Motor neuron (in vitro differentiated cells): ENCODE measurements around the gene UBQLN4. TPM values are rescaled to one million over a fixed set of nuclear protein-coding genes. Genes with fewer than 3 reads are reported as not detected.
A peak's percentile ranks its signal among the peaks of the same experiment; 100 is the strongest.
"Not testable (repeated sequence)": the region's sequence is repeated elsewhere in the genome, so short reads cannot be mapped to it uniquely, and the experiment has no call there.

Source experiments
- ATAC-seq, 8 experiments: fragments of 200-7000 bp; cut with Tn5 transposase; replicated peaks in 6 of 8; 2 replicates each; pipeline ENCODE4 v1.8.0; 2021; ENCODE audit warnings: mild to moderate bottlenecking in 8 of 8, moderate library complexity in 8 of 8
- H3K27ac ChIP-seq, 2 donors: fragments of 250-450 bp; sonication (Bioruptor Pico); 2 replicates each; pipeline ENCODE4 v1.9.0; 2021; ENCODE audit warnings: antibody characterized with exemption in 2 of 2, mild to moderate bottlenecking in 2 of 2, moderate library complexity in 1 of 2
- H3K4me1 ChIP-seq, 2 donors: fragments of 250-450 bp; sonication (Bioruptor Pico); replicated peaks in 1 of 2; 2 replicates each; pipeline ENCODE4 v1.6.1; 2021; ENCODE audit warnings: antibody characterized with exemption in 2 of 2, mild to moderate bottlenecking in 2 of 2, moderate library complexity in 1 of 2
- H3K4me3 ChIP-seq, 5 donors: fragments of 250-450 bp; sonication (Bioruptor Pico); 2 replicates each; pipeline ENCODE4 v1.9.0; 2021; ENCODE audit warnings: antibody characterized with exemption in 5 of 5, mild to moderate bottlenecking in 5 of 5, moderate library complexity in 4 of 5
- WGBS, 10 experiments: fragments of 450-650 bp; shearing (Covaris generic); methylation state at CpG; one replicate each; pipeline ENCODE4 v1.0.0; 2022; 5-methylcytosine and 5-hydroxymethylcytosine counted together
- in situ Hi-C, 9 experiments: fragments of 400-800 bp; cut with MboI; loops; one replicate each; pipeline ENCODE4 v1.15.0; 2021; ENCODE audit warnings: low sequenced_read_pairs in 9 of 9, low pct_unique_long_range_greater_than_20kb in 2 of 9; ENCODE audit not compliant: unreplicated experiment in 9 of 9
- total RNA-seq, 8 experiments: library from RNA; unstranded; fragments of 300-600 nt; gene quantifications; 2 replicates each; pipeline versions ENCODE4 v1.2.3 to v1.2.4, GENCODE V29; 2022

The UBQLN4 gene
- total RNA-seq, 8 experiments from 2014 or later = 22.7 to 51.1 (median 35.0) TPM

DNA sequence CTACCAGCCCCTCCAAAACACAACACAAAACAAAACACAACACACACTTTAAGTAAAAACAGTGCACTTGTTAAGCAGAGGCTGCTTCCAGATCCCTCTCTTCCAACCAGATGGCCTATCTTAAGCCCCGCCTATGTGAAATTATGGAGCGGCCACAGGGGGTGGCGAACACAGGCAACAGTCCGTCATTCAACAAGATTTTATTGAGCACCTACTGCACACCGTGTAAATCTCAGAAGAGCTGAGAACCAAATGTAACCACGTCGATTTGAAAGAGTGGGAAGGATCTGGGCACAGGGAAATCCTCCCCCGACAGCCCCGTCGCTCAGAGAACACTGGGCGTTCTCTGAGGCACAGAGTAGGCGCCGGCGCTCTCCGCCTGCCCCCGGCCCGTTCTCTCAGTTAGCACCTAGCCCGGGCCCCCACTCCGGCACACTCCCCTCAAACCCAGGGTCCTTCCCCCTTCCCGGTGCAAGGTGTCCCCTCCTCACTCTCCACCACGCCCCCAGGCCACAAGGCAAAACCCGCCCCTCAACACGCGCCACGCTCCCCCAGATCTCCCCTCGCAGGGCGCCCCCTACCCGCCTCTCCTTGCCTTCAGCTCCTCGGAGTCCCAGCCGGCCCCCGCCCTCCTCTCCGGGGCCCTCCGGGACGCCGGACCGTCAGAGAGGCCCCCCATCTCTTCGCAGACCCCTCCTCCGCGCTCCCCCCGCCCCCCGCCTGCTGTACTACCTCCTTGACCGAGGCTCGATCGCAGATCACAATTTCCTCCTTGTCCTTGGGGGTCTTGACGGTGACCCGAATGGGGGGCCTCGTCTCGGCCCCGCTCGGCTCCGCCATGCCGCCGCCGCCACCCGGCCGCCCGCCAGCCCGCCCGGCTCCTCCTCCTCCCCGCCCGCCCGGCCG, 483 bp downstream of the UBQLN4 start:
- ATAC-seq = peak; percentile 13 to 60 (median 48)
- H3K4me3 ChIP-seq = peak overlapping the region; percentile 79 to 97 (median 96)
- WGBS, 10 experiments = 0 to 10% (median 0%) methylated on average over 1 to 4 of the region's 63 CpGs; no CpG with 5 or more reads in 3 of the 10 experiments
- in situ Hi-C loops = no loop called here
- peak overlapping the region; percentile 91 to 95 for H3K27ac ChIP-seq
- peaks cover 3 to 6% of the 10 kb centered on the region in 2 donors for H3K4me1 ChIP-seq

DNA sequence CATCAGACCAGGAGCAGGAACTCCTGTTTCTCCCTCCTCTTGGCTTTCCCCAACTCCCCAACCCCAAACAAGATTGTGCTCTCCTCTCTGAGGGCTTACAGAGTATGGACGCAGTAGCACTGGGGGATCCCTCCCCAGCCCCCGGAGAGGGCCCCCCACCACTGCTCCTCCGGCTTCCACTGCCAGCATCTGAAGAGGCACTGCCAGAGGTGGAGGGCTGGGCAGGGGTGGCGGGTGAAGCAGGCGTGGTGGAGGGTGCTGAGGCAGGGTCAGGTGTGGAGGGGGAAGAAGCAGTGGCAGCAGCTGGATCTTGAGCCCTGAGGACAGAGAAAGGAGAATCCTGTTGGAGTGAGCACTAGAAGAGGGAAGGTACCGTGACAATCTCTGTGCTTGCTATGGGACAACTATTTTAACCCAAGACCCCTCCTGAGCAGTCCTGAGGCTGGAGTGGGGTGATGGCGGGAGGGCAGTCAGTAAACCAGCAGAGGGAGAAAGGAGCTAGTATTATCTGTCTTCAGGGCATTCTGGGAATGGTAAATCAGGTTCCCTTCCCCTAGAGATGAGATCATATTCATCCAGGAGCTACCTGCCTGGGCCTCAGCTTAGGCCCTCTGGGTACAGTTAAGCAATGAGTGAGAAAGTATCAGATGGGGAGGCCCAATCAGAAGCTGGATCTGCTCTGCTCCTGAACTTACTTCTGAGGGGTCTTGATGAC, 2.4 kb downstream of the UBQLN4 start:
- H3K4me1 ChIP-seq = peaks cover 3 to 6% of the 10 kb centered on the region in 2 donors
- no peak overlapping the region for H3K27ac ChIP-seq
- WGBS, 10 experiments = 80 to 100% (median 90%) methylated on average over 1 to 2 of the region's 7 CpGs; no CpG with 5 or more reads in 7 of the 10 experiments
- no peak for ATAC-seq
- in situ Hi-C loops = no loop called here
- H3K4me3 ChIP-seq = no peak overlapping the region

DNA sequence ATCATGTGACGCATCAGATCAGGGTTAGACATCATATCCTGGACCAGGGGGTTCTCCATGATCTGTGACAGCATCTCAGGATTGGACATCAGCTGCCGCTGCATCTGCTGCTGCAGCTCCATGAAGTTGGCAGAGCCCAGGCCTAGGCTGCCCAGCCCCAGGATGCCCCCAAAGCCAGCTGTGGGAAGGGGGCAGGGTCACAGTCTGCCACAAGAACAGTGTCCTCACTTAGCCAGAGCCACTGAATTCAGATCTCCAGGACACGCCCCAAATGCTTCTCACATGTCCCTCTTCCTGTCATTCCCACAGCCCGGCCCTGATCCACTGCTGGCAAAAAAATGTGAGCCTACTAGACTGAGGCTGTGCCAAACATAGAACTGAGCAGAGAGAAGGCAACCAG, 3.2 kb downstream of the UBQLN4 start:
- WGBS, 10 experiments = 60 to 100% (median 96%) methylated on average over 1 to 3 of the region's 4 CpGs; no CpG with 5 or more reads in 2 of the 10 experiments
- Histone ChIP-seq H3K27ac (no peak overlapping the region), H3K4me3 (no peak overlapping the region), H3K4me1 (peaks cover 0 to 2% of the 10 kb centered on the region in 2 donors)
- in situ Hi-C loops = no loop called here
- ATAC-seq = peak in 1 of 8 experiments; percentile 1

DNA sequence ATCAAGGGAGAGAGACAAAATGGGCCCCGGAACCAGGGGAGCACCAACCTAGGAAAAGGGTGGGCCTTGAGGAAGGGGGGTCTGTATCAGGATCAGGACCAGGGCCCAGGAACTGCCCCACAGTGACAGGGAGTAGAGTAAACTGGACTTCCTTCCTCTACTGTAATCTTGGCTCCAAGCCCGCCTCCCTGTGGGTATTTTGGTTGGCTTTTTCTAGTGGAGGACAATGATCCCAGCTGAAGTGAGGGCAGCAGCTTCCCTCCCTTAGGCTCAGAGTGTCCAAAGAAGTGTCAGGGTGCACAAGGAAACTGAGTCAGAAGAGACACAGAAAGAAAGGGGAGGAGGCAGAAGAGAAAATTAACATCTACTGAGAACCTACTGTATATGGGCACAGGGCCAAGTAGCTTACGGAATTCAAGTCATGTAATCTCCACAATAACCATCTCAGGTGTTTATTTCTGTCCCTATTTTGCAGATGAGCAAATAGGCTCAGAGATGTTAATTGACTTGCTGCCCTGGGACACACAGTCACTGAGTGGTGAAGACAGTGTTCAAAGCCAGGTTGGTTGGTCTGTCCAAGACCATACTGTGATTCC, 4.8 kb downstream of the UBQLN4 start:
- no peak for ATAC-seq
- in situ Hi-C loops = no loop called here
- Histone ChIP-seq H3K4me1 (no peaks in the 10 kb centered on the region), H3K4me3 (no peak overlapping the region), H3K27ac (no peak overlapping the region)
- WGBS, 10 experiments = 43 to 100% (median 85%) methylated on average over 1 to 3 of the region's 3 CpGs; no CpG with 5 or more reads in 5 of the 10 experiments

DNA sequence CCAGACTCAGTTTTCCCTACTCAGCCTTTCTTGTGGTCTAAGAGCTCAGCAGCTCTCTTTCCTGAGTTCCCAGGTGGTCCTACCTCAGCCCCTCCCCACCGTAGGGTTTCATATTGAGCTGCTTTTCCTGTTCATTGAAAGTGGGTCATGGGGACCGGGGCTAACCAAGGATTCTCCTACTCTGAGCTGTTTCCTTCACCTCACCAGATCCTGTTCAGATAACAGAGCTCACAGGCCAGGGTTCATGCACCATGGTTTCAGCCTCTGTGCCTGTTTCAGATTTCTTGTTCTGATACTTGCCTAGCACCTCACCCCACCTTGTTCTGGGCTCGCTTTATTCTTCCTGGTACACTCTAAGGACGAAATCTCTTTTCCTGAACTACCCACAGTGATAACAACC, 8.5 kb downstream of the UBQLN4 start:
- no peak for ATAC-seq
- in situ Hi-C loops = no loop called here
- no peaks in the 10 kb centered on the region for H3K4me1 ChIP-seq
- whole genome bisulfite sequencing, 10 experiments = 83 to 100% (median 92%) methylated on average over 1 to 4 of the region's 4 CpGs; no CpG with 5 or more reads in 1 of the 10 experiments
- H3K4me3 ChIP-seq = no peak overlapping the region
- no peak overlapping the region for H3K27ac ChIP-seq

DNA sequence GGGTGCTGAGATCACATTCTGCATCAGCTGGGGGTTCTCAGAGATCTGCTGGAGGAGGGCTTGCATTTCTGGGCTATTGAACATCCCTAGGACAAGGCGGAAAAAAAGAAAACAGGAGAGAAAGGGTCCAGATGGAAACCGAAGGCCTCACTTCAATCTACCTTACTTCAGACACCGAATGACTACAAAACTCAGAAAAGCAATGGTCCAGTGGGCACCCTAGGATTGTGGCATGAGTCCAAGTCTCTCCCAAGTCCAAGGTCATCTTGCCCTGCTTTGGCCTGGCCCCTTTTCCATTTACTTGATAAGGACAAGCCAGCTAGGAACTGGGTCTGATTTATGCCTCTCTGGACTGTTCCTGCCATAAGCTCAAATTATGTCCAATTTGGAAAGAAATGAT, 10.8 kb downstream of the UBQLN4 start:
- no peak for ATAC-seq
- H3K4me1 ChIP-seq = no peaks in the 10 kb centered on the region
- no peak overlapping the region for H3K27ac ChIP-seq
- in situ Hi-C loops = no loop called here
- 62 to 100% (median 88%) methylated on average over 1 to 3 of the region's 3 CpGs; no CpG with 5 or more reads in 3 of the 10 experiments for WGBS, 10 experiments
- H3K4me3 ChIP-seq = no peak overlapping the region

DNA sequence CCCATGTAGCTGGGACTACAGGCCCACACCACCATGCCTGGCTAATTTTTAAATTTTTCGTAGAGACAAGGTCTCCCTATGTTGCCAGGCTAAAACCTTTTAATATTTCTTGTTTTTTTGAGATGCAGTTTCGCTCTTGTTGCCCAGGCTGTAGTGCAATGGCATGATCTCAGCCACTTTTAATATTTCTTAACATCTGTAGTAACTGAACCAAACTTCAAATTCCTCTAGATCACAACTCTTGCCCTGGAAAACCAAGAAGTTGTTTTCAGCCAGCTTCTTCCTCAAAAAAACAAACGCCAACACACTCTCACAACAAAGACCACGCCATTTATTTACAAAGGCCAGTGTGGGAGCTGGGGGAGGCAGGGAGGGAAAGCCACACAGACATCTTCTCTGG, 18.6 kb downstream of the UBQLN4 start:
- ATAC-seq, H3K4me1 ChIP-seq, in situ Hi-C loops, H3K4me3 ChIP-seq, H3K27ac ChIP-seq: not testable (repeated sequence)
- WGBS, 10 experiments = 84 to 100% (median 93%) methylated on average over 1 to 4 of the region's 4 CpGs; no CpG with 5 or more reads in 5 of the 10 experiments

DNA sequence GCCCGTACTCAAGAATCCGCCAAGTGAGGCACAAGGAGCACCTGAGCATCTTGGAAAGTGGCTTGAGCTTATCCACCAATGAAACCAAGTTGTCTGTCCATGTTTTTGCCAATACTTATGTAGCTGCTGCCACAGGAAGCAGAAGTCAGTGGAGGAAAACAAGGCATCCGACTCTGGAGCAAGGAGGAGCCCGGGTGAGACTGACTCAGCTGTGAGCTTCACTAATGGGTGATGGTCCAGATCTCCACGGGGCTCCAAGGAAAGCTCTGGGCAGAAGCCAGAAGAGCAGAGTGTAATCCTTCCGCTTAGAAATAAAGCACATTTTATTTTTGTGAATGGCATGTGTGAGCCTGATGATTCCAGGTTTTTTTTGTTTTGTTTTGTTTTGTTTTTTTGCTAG, 20.6 kb downstream of the UBQLN4 start:
- no peak for ATAC-seq
- in situ Hi-C loops = no loop called here
- H3K4me3 ChIP-seq = no peak overlapping the region
- no peak overlapping the region for H3K27ac ChIP-seq
- no peaks in the 10 kb centered on the region for H3K4me1 ChIP-seq
- 0 to 90% (median 71%) methylated on average over 2 to 6 of the region's 6 CpGs; no CpG with 5 or more reads in 2 of the 10 experiments for WGBS, 10 experiments

DNA sequence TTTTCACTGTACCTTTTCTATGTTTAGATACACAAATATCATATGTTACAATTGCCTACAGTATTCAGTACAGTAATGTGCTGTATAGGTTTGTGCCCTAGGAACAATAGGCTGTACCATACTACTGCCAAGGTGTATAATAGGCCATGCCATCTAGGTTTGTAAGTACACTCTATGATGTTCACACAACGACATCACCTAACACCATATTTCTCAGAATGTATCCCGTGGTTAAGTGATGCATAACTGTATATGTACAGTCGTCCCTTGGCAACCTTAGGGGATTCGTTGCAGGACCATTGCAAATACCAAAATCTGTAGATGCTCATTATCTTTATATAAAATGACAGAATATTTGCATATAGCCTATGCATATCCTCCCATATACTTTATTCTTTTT, 27.0 kb downstream of the UBQLN4 start:
- ATAC-seq = no peak
- in situ Hi-C loops = no loop called here
- H3K27ac ChIP-seq = no peak overlapping the region
- 61 to 95% (median 80%) methylated on average over 1 to 4 of the region's 4 CpGs; no CpG with 5 or more reads in 3 of the 10 experiments for WGBS, 10 experiments
- peaks cover 0 to 4% of the 10 kb centered on the region in 2 donors for H3K4me1 ChIP-seq
- no peak overlapping the region for H3K4me3 ChIP-seq

DNA sequence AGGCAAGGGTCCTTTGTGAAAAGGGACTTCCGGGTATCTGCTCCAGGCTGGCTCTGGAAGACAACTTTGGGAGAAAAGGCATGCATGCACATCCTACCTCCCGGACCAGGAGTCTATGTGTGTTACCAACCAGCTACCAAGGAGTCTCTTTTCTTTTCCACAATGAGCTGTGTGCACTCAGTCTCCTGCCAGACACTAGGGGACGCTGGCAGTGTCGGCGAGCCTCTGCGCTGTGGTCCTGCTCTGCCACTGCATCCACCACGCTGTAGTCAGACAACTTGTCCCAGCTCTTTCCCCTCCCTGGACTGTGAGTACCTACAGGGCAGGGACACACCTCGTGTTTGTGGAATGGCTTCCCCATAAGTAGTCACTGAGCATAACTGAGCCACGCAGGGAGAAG, 27.7 kb downstream of the UBQLN4 start:
- 10 to 50% (median 25%) methylated on average over 2 to 9 of the region's 9 CpGs; no CpG with 5 or more reads in 2 of the 10 experiments for WGBS, 10 experiments
- Histone ChIP-seq H3K4me1 (peaks cover 0 to 6% of the 10 kb centered on the region in 2 donors), H3K27ac (no peak overlapping the region), H3K4me3 (no peak overlapping the region)
- in situ Hi-C loops = no loop called here
- ATAC-seq = peak; percentile 66 to 99 (median 90)

DNA sequence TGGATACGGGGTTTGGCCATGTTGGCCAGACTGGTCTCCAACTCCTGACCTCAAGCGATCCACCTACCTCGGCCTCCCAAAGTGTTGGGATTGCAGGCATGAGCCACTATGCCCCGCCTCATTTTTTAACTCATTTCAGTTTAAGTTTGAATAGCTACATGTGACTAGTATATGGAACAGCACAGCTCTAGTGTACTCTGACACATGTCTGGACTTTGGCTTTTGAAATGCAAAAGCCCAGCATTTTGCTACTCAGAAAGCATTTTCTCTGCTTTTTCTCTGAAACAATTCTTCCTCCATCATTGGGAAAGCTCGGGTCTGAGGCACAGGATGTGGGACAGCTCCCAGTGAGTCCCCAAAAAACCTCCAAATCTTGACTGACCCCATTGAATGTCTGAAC, 28.8 kb downstream of the UBQLN4 start:
- in situ Hi-C loops = no loop called here
- Histone ChIP-seq H3K27ac (no peak overlapping the region), H3K4me1 (peaks cover 2 to 8% of the 10 kb centered on the region in 2 donors), H3K4me3 (no peak overlapping the region)
- WGBS, 10 experiments = 60 to 79% (median 70%) methylated on average over 1 to 5 of the region's 5 CpGs; no CpG with 5 or more reads in 3 of the 10 experiments
- ATAC-seq = no peak

DNA sequence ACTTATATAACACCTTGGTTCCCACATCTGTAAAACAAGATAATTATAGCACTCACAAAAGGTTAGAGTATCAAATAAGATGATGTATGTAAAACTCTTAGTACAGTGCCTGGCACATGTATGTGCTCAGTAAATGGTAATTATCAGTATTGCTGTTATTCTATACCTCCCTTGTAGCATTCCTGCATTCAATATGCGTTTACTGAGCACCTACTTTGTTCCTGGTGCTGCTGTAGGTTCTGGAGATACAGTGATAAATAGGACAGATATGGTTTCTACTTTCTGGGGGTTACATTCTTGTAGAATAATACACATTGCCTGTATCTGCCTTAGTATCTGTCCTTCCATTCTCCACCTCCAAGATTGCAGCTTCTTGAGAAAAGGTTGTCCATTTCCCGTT, 31.6 kb downstream of the UBQLN4 start:
- Histone ChIP-seq H3K4me3 (no peak overlapping the region), H3K27ac (no peak overlapping the region), H3K4me1 (peaks cover 8 to 13% of the 10 kb centered on the region in 2 donors)
- in situ Hi-C loops = no loop called here
- no peak for ATAC-seq
- WGBS, 10 experiments = 0 to 86% (median 67%) methylated on average over 1 to 2 of the region's 2 CpGs

DNA sequence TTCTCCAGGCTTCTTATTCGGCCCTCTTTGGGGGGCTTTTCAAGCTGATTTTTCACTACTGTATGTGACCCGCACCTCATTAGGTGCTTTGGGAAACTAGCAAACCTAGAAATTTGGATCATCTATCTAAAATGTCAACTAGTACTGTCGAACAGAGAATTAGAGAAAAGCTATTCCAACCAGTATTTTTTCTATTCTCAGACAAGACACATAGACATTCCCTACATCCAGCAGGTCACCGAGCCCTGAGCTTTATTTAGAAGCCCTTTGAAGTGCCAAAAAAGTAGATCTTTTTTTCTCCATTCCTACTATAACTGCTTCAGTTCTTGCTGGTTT, 32.5 kb downstream of the UBQLN4 start:
- H3K4me3 ChIP-seq = peak overlapping the region; percentile 87 to 98 (median 96)
- peaks cover 8 to 13% of the 10 kb centered on the region in 2 donors for H3K4me1 ChIP-seq
- H3K27ac ChIP-seq = no peak overlapping the region
- ATAC-seq = no peak
- WGBS, 10 experiments = 0 to 24% (median 3%) methylated on average over 1 to 4 of the region's 4 CpGs
- in situ Hi-C loops = no loop called here
